DND-41 (cell line): ENCODE measurements around the gene PLXNB3.

Experiments used
- ATAC-seq: fragments of 200-7000 bp; cut with Tn5 transposase; 3 replicates; pipeline ENCODE4 v1.9.1; 2021; ENCODE audit warnings: low read depth; ENCODE audit not compliant: insufficient read depth
- DNase-seq: peaks from one replicate; pipeline ENCODE4 v3.0.0-alpha.2; 2020
- H2AFZ ChIP-seq: 2 replicates; pipeline ENCODE4 v1.6.0; 2012; ENCODE audit warnings: low read depth, low read length
- H3K27ac ChIP-seq: 2 replicates; pipeline ENCODE4 v1.5.1; 2012; ENCODE audit warnings: low read length, inconsistent platforms
- H3K27me3 ChIP-seq: fragments of 200-600 bp; sonication (generic); 2 replicates; pipeline ENCODE4 v1.6.0; 2012; ENCODE audit warnings: low read length, mild to moderate bottlenecking, inconsistent platforms; ENCODE audit not compliant: insufficient read depth, poor library complexity
- H3K36me3 ChIP-seq: 2 replicates; pipeline ENCODE4 v1.5.1; 2012; ENCODE audit warnings: low read length, inconsistent platforms; ENCODE audit not compliant: insufficient read depth
- H3K4me1 ChIP-seq: 2 replicates; pipeline ENCODE4 v1.5.1; 2012; ENCODE audit warnings: mild to moderate bottlenecking, low read length; ENCODE audit not compliant: insufficient read depth
- H3K4me2 ChIP-seq: 2 replicates; pipeline ENCODE4 v1.6.0; 2012; ENCODE audit warnings: mild to moderate bottlenecking, moderate library complexity, low read length, inconsistent platforms; ENCODE audit not compliant: insufficient read depth
- H3K4me3 ChIP-seq, 2 experiments: fragments of 200-600 bp in 1 of 2; shearing (Covaris generic) in 1 of 2; 2 replicates each; pipeline ENCODE4 v1.5.1; 2012 to 2016; ENCODE audit warnings: inconsistent platforms in 2 of 2, low read length in 2 of 2, mild to moderate bottlenecking in 2 of 2, low read depth in 1 of 2, moderate library complexity in 1 of 2
- H3K79me2 ChIP-seq: 2 replicates; pipeline ENCODE4 v1.6.0; 2012; ENCODE audit warnings: low read length, inconsistent platforms; ENCODE audit not compliant: insufficient read depth
- H3K9ac ChIP-seq: 2 replicates; pipeline ENCODE4 v1.6.0; 2012; ENCODE audit warnings: low read depth, mild to moderate bottlenecking, inconsistent platforms, low read length, moderate library complexity
- H3K9me3 ChIP-seq: 2 replicates; pipeline ENCODE4 v1.5.1; 2012; ENCODE audit warnings: low read length, moderate library complexity, mild to moderate bottlenecking, inconsistent platforms; ENCODE audit not compliant: insufficient read depth, severe bottlenecking
- H4K20me1 ChIP-seq: 2 replicates; pipeline ENCODE4 v1.6.0; 2012; ENCODE audit warnings: low read length; ENCODE audit not compliant: insufficient read depth
- CTCF ChIP-seq: IDR thresholded peaks from 2 replicates; pipeline ENCODE4 v1.5.1; 2012; ENCODE audit warnings: borderline replicate concordance, low read length, moderate library complexity, mild to moderate bottlenecking; ENCODE audit not compliant: poor library complexity, severe bottlenecking; ENCODE audit errors: extremely low read depth
- EZH2 ChIP-seq: IDR thresholded peaks from 3 replicates; pipeline ENCODE4 v1.6.1; 2012; ENCODE audit warnings: borderline replicate concordance, low read depth, mild to moderate bottlenecking, moderate library complexity, low read length, inconsistent platforms; ENCODE audit not compliant: severe bottlenecking

The PLXNB3 gene

GRCh38 chrX:153725832-153726285 is 38.2 kb upstream of the PLXNB3 start:
- Histone ChIP-seq H3K4me1 (peaks cover 24% of the 10 kb centered on the region), H4K20me1 (peaks cover 21% of the 10 kb centered on the region), H2AFZ (no peak overlapping the region), H3K79me2 (peaks cover 28% of the 10 kb centered on the region), H3K4me2 (no peak overlapping the region), H3K36me3 (peaks cover 19% of the 10 kb centered on the region), H3K27ac (no peak overlapping the region), H3K9ac (peak overlapping the region; percentile 78; the same call in 1 of the 2 replicates), H3K4me3 (no peak overlapping the region), H3K27me3 (no peaks in the 10 kb centered on the region), H3K9me3 (no peaks in the 10 kb centered on the region)
- TF ChIP-seq CTCF (no peak), EZH2 (no peak)
- ATAC-seq (no peak), DNase-seq (no peak)

- H2AFZ ChIP-seq: no peak overlapping the region
- DNase-seq (peak; percentile 65), ATAC-seq (0 out of 3 replicates have a peak, but pooled peaks have one; percentile 14)
- TF ChIP-seq EZH2: no peak
- TF ChIP-seq CTCF: no peak
- H3K9me3 ChIP-seq: no peaks in the 10 kb centered on the region
- H3K27ac ChIP-seq: no peak overlapping the region
- no peak overlapping the region for H3K9ac ChIP-seq
- peaks cover 24% of the 10 kb centered on the region for H3K4me1 ChIP-seq
- H3K36me3 ChIP-seq: peaks cover 15% of the 10 kb centered on the region; the same call in 1 of the 2 replicates
- no peak overlapping the region for H3K4me3 ChIP-seq
- peaks cover 19% of the 10 kb centered on the region for H4K20me1 ChIP-seq
- peaks cover 24% of the 10 kb centered on the region for H3K79me2 ChIP-seq
- no peak overlapping the region for H3K4me2 ChIP-seq
- no peaks in the 10 kb centered on the region for H3K27me3 ChIP-seq
Observed at GRCh38 chrX:153726286-153727122, 37.5 kb upstream of the PLXNB3 start.

GRCh38 chrX:153727123-153727931 is 36.7 kb upstream of the PLXNB3 start:
- ATAC-seq: no peak
- peaks cover 15% of the 10 kb centered on the region for H4K20me1 ChIP-seq
- no peaks in the 10 kb centered on the region for H3K27me3 ChIP-seq
- H3K9ac ChIP-seq: no peak overlapping the region
- H3K4me1 ChIP-seq: peaks cover 19% of the 10 kb centered on the region
- peaks cover 17% of the 10 kb centered on the region for H3K79me2 ChIP-seq
- no peak overlapping the region for H3K4me3 ChIP-seq
- H3K36me3 ChIP-seq: peaks cover 9% of the 10 kb centered on the region; the same call in 1 of the 2 replicates
- TF ChIP-seq CTCF (no peak), EZH2 (no peak)
- no peak overlapping the region for H3K4me2 ChIP-seq
- H2AFZ ChIP-seq: no peak overlapping the region
- DNase-seq: no peak
- H3K9me3 ChIP-seq: no peaks in the 10 kb centered on the region
- H3K27ac ChIP-seq: no peak overlapping the region
